ENCODE data around the gene TULP4. TPM values are rescaled to one million over a fixed set of nuclear protein-coding genes. Genes with fewer than 3 reads are reported as not detected.

The TULP4 gene
- total RNA-seq, 1 experiment from 2014 or later, result 105 TPM

DNA sequence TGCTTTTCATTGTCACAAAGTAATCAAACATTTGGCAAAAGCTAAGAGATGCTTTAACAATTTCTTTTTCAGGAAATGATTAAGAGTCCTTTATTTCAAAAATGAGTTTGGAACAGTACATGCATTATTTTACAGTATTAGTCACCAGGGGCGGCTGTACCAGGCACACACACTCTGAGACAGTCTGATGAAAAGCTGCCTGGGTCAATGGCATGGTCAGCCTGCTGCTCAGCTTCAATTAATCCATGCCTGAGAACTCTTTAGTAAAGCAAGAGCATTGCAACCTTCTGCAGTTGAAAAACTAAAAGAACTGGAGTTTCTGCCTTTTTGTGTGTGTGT is 105.5 kb downstream of the TULP4 start:
- peak; percentile 40 for DNase-seq
- no TSS peak for BruUV-seq (replicated peaks)
- Mint-ChIP-seq H3K9me3 (ENCODE audit: low read depth, unreplicated experiment) (peaks cover 2% of the 10 kb centered on the region), H3K4me3 (ENCODE audit: low read depth, unreplicated experiment) (no peak overlapping the region), H3K27ac (ENCODE audit: unreplicated experiment) (peak overlapping the region; percentile 79), H3K36me3 (ENCODE audit: insufficient read depth, unreplicated experiment) (peaks cover 11% of the 10 kb centered on the region), H3K27me3 (ENCODE audit: unreplicated experiment) (no peaks in the 10 kb centered on the region), H3K4me1 (ENCODE audit: low read depth, unreplicated experiment) (peaks cover 32% of the 10 kb centered on the region)
- TF ChIP-seq, protein P1, sequence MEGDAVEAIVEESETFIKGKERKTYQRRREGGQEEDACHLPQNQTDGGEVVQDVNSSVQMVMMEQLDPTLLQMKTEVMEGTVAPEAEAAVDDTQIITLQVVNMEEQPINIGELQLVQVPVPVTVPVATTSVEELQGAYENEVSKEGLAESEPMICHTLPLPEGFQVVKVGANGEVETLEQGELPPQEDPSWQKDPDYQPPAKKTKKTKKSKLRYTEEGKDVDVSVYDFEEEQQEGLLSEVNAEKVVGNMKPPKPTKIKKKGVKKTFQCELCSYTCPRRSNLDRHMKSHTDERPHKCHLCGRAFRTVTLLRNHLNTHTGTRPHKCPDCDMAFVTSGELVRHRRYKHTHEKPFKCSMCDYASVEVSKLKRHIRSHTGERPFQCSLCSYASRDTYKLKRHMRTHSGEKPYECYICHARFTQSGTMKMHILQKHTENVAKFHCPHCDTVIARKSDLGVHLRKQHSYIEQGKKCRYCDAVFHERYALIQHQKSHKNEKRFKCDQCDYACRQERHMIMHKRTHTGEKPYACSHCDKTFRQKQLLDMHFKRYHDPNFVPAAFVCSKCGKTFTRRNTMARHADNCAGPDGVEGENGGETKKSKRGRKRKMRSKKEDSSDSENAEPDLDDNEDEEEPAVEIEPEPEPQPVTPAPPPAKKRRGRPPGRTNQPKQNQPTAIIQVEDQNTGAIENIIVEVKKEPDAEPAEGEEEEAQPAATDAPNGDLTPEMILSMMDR (IDR thresholded peaks at IDR 0.05; ENCODE audit: unreplicated experiment), result no peak
- intact Hi-C loops (cut with micrococcal nuclease; ENCODE audit: unreplicated experiment), result no loop called here
- CTCF ChIA-PET, result interaction anchor here (0.7 to 1.4 kb wide), 4 partner anchors 16 to 168 kb away, joined by 3 to 7 read pairs (median 4); no protein-coding TSS in a partner anchor

DNA sequence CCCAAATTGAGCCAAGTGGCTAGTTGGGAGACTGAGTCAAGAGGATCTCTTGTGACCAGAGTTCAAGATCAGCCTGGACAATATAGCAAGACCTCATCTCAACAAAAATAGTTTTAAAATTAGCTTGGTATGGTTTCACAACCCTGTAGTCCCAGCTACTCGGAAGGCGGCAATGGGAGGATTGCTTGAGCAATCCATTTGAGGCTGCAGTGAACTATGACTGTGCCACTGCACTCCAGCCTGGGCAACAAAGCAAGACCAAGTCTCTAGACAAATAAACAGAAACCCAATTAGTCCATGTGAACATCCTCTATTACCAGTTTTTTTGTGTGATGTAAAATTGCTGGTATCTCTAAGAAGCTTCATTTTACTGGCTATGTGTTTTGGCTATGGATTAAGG is 106.2 kb downstream of the TULP4 start:
- BruUV-seq (replicated peaks), result no TSS peak
- CTCF ChIA-PET, result interaction anchor here (0.7 to 1.3 kb wide), 3 partner anchors 24 to 100 kb away, joined by 3 to 10 read pairs (median 3); no protein-coding TSS in a partner anchor
- DNase-seq, result no peak
- Mint-ChIP-seq H3K27me3 (ENCODE audit: unreplicated experiment) (no peaks in the 10 kb centered on the region), H3K36me3 (ENCODE audit: insufficient read depth, unreplicated experiment) (peaks cover 6% of the 10 kb centered on the region), H3K9me3 (ENCODE audit: low read depth, unreplicated experiment) (peaks cover 2% of the 10 kb centered on the region), H3K4me3 (ENCODE audit: low read depth, unreplicated experiment) (no peak overlapping the region), H3K4me1 (ENCODE audit: low read depth, unreplicated experiment) (peaks cover 25% of the 10 kb centered on the region), H3K27ac (ENCODE audit: unreplicated experiment) (no peak overlapping the region)
- TF ChIP-seq, protein P1 (IDR thresholded peaks at IDR 0.05; ENCODE audit: unreplicated experiment), result no peak
- intact Hi-C loops (cut with micrococcal nuclease; ENCODE audit: unreplicated experiment), result no loop called here

DNA sequence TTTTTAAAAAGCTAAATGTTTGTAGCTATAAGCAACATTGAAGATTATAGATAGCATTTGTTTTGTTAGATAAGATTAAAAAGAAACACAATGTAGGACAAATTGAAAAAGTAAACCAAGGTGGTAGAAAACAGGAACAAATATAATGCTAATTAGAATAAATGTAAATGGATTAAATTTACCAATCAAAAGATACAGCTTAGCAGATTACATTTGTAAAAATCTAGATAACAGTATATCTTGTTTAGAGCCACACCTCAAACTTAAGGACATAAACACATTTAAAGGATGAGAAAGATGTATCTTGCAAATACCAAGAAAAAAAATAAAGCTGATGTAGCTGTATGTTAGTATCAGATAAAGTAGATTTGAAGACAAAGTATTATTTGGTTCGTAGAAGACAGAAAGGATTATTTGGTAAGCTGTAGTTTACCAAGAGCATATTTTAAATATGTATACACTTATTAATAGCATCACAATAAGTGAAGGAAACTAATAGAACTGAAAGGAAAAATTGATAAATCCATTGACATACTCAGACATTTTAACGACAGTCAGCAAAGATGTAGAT is 107.2 kb downstream of the TULP4 start:
- Mint-ChIP-seq H3K4me3 (ENCODE audit: low read depth, unreplicated experiment) (no peak overlapping the region), H3K27ac (ENCODE audit: unreplicated experiment) (no peak overlapping the region), H3K27me3 (ENCODE audit: unreplicated experiment) (no peaks in the 10 kb centered on the region), H3K36me3 (ENCODE audit: insufficient read depth, unreplicated experiment) (peaks cover 6% of the 10 kb centered on the region), H3K9me3 (ENCODE audit: low read depth, unreplicated experiment) (peaks cover 2% of the 10 kb centered on the region), H3K4me1 (ENCODE audit: low read depth, unreplicated experiment) (peaks cover 21% of the 10 kb centered on the region)
- BruUV-seq (replicated peaks), result no TSS peak
- intact Hi-C loops (cut with micrococcal nuclease; ENCODE audit: unreplicated experiment), result no loop called here
- CTCF ChIA-PET, result interaction anchor here (1.3 kb wide), 1 partner anchor 82 kb away, joined by 3 read pairs; no protein-coding TSS in a partner anchor
- DNase-seq, result no peak
- TF ChIP-seq, protein P1 (IDR thresholded peaks at IDR 0.05; ENCODE audit: unreplicated experiment), result no peak

DNA sequence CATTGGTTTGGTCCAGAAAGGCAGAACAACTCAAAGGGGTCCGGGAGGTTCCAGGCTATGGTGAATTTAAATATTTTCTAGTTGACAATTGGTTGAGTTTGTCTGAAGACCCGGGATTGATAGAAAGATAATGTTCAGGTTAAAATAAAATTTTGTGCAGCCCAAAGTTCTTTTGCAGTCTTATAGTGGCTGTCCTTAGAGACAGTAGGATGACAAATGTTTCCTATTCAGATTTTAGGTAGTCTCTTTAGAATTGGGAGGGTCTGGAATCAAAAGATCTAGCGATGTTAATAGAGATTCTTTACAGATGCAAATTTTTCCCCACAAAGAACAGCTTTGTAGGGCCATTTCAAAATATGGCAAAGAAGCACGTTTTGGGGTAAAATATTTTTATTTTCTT is 109.1 kb downstream of the TULP4 start:
- H3K9me3 Mint-ChIP-seq (ENCODE audit: low read depth, unreplicated experiment), result peaks cover 2% of the 10 kb centered on the region
- no TSS peak for BruUV-seq (replicated peaks)

More for the DNA sequence above, 109.1 kb downstream of the TULP4 start:
- no peak overlapping the region for H3K4me3 Mint-ChIP-seq (ENCODE audit: low read depth, unreplicated experiment)
- no peak overlapping the region for H3K27ac Mint-ChIP-seq (ENCODE audit: unreplicated experiment)
- no peaks in the 10 kb centered on the region for H3K27me3 Mint-ChIP-seq (ENCODE audit: unreplicated experiment)
- TF ChIP-seq, protein P1 (IDR thresholded peaks at IDR 0.05; ENCODE audit: unreplicated experiment), result no peak
- CTCF ChIA-PET, result no interaction called here
- H3K36me3 Mint-ChIP-seq (ENCODE audit: insufficient read depth, unreplicated experiment), result peaks cover 6% of the 10 kb centered on the region
- intact Hi-C loops (cut with micrococcal nuclease; ENCODE audit: unreplicated experiment), result no loop called here
- DNase-seq, result no peak
- peaks cover 21% of the 10 kb centered on the region for H3K4me1 Mint-ChIP-seq (ENCODE audit: low read depth, unreplicated experiment)
